Fibroblast of the conjunctiva (primary cell): ENCODE results near the gene POLR2E.

Source experiments
- DNase-seq: peaks from one replicate; pipeline ENCODE4 v3.0.0-alpha.2; 2010; ENCODE audit warnings: low read depth

The POLR2E gene

DNA sequence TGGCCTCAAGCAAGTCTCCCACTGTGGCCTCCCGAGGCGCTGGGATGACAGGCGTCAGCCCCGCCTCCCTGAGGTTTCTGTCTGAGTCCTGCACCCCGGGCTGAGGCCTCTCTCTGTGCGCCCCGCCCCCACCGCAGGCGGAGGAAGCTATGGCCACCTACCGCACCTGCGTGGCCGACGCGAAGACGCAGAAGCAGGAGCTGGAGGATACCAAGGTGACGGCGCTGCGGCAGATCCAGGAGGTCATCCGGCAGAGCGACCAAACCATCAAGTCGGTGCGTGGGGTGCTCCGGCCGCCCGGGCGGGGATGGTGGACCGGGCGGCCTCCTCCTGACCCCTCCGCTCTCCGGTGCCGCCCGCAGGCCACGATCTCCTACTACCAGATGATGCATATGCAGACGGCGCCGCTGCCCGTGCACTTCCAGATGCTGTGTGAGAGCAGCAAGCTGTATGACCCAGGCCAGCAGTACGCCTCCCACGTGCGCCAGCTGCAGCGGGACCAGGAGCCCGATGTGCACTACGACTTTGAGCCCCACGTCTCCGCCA, 15.5 kb downstream of the POLR2E start:
- no peak for DNase-seq

DNA sequence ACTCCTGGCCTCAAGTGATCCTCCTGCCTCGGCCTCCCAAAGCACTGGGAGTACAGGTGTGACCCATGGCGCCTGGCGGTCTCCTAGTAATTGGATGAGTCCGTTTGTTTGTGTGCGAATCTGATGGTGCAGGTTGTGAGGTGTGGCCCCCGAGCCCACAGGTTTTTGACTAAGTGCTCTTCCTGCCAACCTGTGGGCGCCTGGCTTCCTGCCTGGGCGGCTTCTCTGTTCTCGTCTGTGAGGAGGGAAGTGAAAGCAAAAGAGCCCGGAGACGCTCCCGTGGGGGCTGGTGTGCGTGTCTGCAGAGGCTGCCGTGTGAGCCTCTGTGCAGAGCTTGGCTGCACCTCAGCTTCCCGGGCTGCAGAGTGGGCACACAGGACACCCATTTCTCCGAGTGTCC, 18.2 kb downstream of the POLR2E start:
- no peak for DNase-seq

DNA sequence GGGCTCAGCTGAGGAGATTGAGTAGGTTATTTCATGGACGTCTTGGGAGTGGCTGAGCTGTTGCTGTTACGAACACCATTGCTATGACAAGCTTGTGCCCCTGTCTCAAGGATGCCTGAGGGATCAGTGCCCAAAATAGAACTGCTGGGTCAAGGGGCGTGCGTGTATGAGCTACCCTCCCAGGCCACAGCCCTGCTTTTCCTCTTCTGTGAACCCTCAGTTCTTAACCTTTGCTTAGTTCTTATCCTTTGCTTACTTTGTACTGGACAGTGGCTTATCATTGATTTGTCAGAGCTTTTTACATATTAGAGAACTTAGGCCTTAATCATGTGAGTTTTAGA, 19.2 kb downstream of the POLR2E start:
- DNase-seq, result no peak

DNA sequence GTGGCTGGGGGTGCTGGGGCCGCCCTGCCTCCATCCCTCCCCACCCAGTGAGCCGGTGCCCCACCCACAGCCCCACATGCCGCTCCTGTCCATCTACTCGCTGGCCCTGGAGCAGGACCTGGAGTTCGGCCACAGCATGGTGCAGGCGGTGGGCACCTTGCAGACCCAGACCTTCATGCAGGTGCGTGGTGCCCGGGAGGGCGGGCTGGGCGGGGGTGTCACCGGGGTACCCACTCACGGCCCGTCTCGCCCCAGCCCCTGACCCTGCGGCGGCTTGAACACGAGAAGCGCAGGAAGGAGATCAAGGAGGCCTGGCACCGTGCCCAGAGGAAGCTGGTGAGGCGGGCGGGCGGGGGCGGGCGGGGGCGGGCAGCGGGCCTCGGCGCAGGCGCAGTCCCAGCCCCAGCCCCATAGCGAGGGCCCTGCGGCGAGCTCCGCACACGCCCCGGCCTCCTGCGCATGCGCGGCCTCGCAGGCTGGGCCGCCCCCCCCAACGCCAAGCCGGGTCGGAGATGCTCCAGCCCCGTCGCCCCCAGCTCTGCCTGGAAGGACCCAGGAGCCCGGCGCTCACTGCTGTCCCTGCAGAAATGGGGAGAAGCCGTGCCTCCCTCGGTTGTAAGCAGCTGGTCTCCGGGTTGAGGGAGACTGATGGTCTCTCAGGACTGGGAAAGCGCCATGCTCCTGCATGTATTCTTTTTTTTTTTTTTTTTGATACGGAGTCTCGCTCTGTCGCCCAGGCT, 20.5 kb downstream of the POLR2E start:
- DNase-seq, result no peak

DNA sequence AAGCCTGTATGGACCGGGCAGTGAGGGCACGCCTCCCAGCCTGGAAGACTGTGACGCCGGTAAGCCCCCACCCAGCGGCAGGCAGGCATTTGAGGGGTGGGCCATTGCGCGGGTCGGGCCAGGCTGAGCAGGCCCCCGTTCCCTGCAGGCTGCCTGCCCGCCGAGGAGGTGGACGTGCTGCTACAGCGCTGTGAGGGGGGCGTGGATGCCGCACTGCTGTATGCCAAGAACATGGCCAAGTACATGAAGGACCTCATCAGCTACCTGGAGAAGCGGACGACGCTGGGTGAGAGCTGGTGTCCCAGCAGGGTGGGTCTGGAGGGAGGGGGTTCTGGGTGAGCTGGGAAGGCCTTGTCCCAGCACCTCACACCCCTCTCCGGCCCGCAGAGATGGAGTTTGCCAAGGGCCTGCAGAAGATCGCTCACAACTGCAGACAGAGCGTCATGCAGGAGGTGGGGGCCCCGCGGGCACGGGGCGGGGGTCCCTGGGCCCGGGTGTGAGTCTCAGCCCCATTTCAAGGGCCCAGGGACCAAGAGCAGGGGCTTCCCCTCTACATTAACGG, 21.1 kb downstream of the POLR2E start:
- no peak for DNase-seq

DNA sequence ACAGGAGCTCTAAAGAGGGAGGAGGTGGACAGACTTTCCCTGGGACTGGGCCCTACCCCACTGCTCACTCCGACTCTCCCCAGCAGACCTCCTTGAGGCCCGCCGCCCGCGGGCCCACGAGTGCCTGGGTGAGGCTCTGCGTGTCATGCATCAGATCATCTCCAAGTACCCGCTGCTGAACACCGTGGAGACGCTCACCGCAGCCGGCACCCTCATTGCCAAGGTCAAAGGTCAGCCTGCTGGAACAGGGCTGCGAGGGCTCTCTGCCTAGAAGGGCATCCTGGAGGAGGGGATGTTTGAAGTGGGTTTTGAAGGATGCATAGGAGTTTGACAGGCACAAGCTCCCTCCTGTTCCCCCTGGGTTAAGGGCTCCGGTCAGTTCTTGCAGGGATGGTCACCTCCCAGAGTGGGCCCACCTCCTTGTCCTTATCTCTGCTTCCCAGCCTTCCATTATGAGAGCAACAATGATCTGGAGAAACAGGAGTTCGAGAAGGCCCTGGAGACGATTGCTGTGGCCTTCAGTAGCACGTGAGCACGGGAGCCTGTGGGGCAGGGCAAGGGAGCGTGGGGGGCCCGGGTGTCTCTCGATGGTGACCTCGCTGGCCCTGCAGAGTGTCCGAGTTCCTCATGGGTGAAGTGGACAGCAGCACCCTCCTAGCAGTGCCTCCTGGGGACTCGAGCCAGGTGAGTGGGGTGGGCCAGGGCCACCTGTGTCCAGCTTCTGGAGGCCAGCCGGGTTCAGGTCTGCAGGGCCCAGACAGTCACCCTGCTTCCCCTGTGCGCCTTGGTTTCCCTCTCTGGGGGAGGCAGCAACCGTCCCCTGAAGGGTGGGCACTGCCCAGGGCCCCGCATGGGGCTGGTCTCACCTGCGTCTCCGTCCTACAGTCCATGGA, 21.9 kb downstream of the POLR2E start:
- no peak for DNase-seq

DNA sequence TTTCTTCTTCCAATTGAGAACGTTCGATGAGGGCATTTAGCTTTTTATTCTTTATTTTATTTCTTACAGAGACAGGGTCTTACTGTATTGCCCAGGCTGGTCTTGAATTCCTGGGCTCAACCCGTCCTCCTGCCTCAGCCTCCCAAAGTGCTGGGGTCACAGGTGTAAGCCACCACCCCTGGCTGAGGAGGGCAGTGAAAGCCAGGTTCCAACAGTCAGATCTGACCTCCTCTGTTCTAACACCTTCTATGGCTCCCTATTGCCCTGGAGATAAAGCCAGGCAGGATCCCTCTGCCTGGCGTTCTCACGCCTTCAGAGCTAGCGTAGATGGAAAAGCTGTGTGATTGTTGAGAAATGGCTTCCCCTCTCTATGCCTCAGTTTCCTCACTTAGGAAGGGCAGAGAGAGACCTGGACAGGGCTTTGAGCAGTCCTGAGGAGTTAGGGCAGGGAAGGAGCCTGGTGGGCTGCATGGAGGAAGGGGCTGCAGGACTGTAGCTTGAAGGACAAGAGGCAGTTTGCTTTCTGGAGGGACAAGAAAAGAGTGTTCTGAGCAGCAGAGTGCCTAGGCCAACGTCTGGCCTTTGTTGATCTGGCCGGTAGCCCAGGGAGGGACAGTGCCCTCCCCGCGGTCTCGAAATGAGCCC, 22.7 kb downstream of the POLR2E start:
- DNase-seq, result no peak

DNA sequence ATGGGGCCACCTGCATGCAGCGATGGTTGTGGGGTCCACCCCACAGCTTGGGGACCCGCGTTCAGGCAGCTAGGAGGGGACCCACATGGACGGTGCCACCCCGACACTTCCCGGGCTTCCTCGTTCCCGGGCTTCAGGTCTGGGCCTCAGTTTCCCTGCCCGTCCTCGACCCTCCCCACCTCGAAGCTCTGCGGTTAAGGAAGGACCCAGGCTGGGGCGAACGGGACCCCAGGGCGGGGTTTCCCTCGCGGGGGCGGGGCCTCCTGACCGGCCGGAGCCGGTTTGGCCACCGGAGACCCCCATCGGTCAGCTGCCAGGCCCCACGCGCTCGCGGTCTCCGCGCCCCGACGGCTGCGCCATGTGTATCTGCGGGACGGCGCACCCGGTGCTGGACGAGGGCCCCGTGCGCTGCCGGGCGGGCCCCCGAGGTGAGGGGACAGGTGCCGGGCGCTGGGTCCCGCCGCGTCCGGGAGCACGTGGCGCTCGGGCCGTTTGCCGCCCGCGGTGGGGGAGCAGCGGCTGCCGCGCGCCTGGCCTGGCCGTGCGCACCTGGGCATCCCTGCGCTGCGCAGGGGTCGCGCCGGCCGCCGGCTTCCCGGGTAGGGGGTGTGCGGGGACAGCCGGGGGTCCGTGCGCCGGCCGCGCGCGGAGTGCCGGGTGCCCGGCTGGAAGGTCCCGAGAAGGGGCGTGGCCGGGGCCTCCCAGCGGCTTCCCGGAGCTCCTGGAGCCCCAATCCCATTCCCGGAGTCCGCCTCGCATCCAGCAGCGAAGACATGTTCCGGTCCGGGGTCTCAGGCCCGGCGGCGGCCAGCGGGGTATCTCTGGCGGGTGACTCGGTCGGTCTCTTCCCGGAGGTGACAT, 24.0 kb downstream of the POLR2E start:
- DNase-seq, result no peak

DNA sequence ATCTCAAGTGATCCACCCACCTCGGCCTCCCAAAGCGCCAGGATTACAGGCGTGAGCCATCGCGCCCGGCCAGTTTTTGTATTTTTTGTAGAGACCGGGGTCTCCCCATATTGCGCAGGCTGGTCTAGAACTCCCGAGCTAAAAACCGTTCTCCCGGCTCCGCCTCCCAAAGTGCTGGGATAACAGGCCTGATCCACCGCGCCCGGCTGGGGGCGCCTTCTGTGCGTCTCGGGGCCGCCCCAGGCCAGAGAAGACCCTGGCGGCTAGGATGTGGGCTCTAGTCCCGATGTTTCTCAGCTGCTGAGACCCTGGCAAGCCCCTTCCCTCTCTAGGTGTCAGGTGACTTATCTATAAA, 24.6 kb downstream of the POLR2E start:
- no peak for DNase-seq

DNA sequence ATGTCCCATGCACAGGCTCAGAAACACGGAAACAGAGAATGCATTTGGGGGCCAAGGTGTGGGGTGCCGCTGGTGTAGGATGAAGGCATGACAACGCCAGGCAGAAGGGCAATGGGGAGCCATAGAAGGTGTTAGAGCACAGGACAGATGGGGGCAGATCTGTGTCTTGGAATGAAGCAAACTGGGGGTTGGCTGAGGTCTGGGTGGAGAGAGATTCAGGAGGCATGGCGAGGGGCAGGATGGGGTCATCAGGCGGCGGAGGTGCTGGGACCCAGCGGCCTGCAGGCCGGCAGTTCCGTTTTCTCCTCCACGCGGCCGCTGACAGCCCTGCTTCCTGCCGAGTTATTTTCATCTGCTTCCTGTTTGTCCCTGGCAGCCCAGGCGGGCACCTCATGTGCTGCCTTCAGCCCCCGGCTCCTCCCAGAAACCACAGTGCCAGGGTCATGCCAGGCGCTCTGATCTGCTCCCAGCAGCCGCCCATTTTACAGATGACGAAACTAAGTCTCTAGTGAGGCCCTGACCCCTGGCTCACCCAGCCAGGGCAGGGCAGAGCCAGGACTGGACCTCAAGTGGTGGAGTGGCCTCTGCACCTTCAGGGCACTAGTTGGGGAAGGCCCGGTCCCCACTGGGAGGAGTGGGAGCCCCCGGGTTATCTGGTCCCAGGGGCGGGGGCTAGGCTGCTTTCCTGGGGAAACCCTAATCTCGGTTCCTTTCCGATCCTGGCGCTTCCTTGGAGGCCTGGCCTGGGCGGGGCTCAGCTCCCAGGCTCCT, 26.0 kb downstream of the POLR2E start:
- DNase-seq, result no peak

DNA sequence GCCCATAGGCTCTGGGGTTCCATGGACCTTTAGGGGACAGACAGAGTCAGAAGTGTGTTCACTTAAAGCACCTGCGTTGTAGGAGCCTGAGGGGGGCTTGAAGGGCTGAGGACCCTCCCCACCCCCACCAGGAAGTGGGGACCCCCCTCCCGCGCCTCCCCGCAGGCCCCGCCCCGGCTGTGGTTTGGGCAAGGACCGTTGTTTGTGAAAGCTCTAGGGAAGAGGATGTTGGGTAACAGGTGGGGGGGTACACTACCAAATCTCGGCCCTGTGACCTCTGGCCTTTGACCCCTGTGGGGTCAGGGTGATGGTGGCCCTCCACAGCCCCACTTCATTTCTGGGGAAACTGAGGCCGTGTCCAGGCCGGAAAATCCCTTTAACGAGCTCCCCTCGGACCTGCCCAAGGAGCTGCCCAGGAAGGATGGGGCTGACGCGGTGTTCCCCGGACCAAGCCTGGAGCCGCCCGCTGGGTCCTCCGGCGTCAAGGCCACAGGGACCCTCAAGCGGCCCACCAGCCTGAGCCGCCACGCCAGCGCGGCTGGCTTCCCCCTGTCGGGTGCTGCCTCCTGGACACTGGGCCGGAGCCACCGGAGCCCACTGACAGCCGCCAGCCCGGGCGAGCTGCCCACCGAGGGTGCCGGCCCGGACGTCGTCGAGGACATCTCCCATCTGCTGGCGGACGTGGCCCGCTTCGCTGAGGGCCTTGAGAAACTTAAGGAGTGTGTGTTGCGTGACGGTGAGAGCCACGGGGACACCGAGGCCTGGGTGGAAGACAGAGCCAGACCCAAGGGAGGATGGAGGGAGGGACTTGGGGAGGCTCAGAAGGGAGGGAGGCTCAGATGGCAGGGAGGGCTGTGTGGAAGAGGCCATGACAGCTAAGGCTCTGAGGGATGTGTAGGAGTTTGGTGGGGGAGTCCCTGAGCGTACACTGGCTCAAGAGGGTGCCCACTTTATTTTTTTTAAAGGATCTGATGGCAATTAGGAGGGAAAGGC, 26.9 kb downstream of the POLR2E start:
- no peak for DNase-seq

DNA sequence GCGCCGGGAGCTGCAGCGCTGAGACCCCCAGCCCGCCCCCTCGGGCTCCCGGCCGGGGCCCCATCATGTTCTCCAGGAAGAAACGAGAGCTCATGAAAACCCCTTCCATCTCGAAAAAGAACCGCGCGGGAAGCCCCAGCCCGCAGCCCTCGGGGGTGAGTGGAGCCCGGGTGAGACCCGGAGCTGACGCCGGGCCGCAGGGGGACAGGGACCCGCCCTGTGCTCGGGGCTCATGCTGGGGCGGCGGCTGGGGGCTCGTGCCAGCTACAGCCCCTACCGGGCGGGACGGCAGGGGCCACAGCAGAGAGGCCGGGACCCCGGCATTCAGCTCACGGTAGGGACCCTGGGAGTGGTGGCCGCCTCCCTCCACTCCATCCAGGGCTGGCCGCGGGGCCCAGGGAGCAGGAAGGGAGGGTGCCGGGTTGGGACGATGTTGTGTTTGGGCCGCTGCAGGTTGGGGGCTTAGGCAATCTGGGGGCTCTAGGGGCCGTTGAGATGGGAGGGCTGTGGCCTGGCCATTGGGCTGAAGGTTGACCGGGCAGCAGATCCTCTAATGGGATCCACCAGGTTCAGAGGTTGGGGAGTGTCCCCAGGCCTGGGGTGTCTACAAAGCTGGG, 27.7 kb downstream of the POLR2E start:
- no peak for DNase-seq

DNA sequence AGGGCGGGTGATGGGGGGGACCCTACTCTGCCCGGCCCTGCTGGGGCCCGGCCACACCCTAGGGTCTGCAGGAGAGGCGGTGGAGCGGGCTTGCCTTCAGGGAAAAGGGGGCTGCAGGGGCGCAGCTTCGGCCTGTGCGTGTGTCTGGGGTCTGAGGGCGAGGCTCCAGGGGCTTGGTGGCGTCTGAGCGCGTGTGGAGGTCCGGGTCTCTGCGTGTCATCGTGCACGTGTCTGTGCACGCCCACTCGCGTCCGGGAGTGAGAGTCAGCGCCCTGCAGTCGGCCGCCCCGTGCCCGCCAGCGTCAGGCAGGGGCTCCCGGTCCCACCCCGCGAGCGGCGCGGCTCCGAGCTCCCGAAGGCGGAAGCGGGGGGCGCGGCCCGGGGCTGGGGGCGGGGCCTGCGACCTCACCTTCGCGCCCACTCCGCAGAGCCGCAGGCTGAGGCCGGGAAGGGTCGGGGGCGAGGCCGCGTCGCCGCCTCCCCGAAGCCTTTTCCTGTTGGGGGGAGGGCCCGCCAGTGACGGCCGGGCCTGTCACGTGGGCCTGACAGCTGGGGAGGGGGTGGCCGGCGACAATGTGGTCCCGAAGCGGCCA, 28.3 kb downstream of the POLR2E start, which contains the start of gene ARHGAP45:
Gene ARHGAP45 (plus strand): TSS at position 420 of the 593 bp plus-strand sequence. CDS start 239 bp downstream, outside the sequence.
- DNase-seq, result no peak

DNA sequence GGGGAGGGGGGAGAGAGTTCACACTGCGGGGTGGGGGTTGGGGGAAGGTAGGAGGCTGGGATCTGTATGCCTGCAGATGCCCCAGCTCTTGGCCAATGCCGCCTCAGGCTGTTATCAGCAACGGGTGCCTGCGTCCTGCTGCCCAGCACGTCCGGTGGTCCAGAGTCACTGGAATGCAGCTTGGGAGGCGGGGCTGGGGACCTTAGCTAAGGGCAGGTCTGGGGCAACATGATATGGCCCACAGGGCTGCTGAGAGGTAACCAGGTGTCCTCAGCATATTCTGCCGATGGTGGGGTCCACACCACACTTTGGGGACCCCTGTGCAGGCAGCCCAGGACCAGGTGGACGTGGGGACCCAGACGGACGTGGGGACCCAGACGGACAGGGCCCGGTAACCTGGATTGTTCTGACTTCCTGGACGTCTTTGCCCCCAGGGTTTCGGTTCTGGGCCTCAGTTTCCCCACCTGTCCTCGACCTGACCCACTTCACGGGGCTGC, 28.9 kb downstream of the POLR2E start:
- no peak for DNase-seq

DNA sequence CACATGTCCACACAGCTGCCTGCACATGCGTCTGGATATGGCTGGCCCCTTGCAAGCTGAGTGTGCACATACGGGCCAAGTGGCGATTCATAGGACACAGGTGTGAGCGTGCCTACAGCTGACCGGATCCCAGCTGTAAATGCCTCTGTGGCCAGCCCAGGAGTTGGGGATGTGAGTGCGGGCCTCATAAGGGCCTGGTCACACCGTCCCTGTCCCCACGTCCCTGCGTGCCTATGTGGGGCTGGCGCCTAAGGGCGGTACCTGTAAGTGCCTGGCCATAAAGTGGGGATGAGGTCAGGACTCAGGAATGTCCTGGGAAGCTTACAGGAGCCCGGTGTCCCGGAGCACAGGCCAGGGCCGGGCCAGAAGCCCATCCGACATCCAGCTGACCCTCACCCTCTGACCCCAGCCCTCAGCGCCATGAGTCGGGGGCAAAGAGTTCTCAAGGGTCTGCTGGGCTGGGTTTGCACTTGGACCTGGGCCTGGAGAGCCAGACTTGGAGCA, 29.5 kb downstream of the POLR2E start:
- DNase-seq, result no peak

DNA sequence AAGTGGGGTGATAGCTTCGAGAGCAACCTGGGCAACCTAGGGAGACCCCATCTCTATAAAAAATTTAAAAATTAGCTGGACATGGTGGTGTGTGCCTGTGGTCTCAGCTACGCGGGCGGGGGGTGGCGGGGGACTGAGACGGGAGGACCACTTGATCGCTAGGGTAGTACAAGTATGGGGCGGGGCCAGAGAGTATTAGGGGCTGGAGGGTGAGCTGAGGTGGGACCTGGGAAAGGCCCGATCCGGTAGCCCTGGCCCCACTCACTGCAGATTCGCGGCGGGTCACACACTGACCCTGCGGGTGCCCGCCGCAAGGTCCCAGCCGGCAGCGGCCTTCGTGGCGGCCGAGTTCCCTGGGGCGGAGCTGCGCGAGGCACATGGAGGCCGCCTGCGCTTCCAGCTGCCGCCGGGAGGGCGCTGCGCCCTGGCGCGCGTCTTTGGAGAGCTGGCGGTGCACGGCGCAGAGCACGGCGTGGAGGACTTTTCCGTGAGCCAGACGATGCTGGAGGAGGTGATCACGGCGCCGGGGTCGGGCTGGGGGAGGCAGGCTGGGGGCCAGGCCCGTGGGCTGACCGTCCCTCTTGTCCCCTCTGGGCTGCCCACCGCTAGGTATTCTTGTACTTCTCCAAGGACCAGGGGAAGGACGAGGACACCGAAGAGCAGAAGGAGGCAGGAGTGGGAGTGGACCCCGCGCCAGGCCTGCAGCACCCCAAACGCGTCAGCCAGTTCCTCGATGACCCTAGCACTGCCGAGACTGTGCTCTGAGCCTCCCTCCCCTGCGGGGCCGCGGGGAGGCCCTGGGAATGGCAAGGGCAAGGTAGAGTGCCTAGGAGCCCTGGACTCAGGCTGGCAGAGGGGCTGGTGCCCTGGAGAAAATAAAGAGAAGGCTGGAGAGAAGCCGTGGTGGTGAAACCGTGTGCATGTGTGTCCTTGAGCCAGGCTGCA, 30.2 kb downstream of the POLR2E start:
- no peak for DNase-seq
